GM12872 (cell line): Measurements from ENCODE around the gene ICE2.

Experiments
- TF ChIP-seq, protein P1 (sequence below): IDR thresholded peaks from 3 replicates; pipeline ENCODE4 v1.5.1; 2011; ENCODE audit warnings: low read depth, mild to moderate bottlenecking, low read length, moderate library complexity; ENCODE audit not compliant: insufficient read depth

ICE2 gene

DNA sequence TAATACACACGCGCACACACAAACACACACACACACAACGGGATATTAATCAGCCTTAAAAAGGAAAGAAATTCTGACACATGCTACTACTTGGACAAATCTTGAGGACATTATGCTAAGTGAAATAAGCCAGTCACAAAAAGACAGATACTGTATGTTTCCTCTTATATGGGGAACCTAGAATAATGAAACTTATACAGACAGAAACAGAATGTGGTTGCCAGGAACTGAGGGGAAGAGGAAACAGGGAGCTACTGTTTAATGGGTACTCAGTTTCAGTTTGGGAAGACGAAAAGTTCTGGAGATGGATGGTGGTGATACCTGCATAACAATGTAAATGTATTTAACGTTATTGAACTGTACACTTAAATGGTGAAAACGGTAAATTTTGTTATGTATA, 20.2 kb downstream of the ICE2 start:
- TF ChIP-seq, protein P1, sequence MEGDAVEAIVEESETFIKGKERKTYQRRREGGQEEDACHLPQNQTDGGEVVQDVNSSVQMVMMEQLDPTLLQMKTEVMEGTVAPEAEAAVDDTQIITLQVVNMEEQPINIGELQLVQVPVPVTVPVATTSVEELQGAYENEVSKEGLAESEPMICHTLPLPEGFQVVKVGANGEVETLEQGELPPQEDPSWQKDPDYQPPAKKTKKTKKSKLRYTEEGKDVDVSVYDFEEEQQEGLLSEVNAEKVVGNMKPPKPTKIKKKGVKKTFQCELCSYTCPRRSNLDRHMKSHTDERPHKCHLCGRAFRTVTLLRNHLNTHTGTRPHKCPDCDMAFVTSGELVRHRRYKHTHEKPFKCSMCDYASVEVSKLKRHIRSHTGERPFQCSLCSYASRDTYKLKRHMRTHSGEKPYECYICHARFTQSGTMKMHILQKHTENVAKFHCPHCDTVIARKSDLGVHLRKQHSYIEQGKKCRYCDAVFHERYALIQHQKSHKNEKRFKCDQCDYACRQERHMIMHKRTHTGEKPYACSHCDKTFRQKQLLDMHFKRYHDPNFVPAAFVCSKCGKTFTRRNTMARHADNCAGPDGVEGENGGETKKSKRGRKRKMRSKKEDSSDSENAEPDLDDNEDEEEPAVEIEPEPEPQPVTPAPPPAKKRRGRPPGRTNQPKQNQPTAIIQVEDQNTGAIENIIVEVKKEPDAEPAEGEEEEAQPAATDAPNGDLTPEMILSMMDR: no peak

DNA sequence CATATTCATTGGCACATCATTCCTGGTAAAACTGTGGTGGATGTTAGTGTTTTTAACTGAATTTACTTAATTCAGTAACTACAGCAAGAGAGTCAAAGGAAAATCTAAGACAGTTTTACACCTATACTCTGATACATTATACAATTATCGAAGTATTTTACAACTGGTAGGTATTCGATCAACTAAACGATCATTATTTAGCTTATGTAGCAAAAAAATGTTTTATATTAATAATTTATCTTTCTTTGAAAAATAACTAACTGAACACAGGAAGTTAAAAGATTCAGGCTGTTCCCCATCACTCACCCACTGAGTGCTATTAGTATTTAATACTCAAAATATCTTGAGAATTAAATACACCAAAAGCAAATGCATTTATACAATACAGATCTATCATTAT, 21.0 kb downstream of the ICE2 start:
- TF ChIP-seq, protein P1: no peak

DNA sequence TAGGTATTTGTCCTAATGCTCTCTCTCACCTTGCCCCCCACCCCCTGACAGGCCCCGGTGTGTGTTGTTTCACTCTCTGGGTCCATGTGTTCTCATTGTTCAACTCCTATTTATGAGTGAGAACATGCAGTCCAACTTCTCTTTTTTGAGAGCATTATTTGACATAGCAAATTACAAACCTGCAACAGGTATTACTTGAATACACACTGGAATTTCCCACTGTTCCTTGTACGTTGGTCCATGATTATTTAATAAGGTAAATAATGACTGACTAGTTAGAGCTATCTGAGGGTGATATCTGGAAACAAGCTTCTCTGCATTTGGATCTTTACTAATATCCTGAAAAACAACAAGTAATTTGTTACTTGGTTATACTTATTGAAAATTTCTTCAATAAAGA, 24.1 kb downstream of the ICE2 start:
- TF ChIP-seq, protein P1: no peak

DNA sequence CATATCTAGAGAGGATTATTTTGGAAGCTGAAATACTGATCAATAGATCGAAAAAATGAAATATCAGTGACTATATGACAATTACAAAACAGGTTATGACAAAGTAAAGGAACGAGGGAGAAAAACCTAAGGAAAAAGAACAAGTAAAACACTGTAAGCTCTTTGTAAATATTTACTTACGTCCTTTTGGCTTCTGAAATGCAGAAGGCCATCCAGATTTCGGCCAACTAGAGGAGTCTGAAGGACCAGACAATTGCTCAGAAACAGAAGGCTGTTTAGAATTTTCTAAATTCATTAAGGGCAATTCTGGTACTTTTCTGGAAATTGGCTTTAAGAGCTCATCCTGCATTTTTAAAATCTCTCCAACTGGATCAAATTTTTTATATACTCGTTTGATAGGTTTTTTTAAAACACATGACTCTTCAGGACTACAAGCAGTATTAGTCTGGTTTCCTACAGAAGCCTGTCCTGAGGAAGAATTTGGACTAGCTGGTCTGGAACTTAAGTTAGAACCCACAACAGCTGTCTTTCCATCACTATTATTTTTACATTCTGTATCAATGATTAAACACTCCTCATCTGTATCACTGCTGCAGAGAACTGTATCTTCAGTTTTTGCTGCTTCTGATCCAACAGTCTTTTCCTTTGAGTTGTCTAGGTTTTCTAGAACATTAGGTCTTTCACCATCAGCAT, 30.1 kb downstream of the ICE2 start:
- TF ChIP-seq, protein P1: no peak

DNA sequence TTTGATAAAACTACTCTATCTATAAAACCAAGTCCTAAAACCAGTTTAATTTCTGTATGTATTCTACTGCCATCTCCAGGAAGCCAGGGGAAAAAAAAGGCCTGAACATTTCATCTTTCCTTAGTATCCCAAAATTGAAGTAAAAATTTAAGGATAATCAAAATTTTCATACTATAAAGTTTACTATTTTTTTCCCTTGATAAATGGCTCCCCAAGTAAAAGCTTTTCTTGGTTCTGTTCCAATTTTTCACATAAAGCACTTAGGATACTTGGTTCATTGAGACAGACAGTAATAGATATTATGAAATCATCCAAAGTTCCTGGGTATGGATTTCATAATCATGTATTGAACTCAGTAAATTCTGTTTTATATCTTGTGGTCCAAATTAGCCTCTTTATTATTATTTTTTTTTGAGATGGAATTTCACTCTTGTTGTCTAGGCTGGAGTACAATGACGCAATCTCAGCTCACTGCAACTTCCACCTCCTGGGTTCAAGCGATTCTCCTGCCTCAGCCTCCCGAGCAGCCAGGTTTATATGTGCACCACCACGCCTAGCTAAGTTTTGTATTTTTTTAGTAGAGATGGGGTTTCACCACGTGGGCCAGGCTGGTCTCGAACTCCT, 34.5 kb downstream of the ICE2 start:
- TF ChIP-seq, protein P1: no peak

DNA sequence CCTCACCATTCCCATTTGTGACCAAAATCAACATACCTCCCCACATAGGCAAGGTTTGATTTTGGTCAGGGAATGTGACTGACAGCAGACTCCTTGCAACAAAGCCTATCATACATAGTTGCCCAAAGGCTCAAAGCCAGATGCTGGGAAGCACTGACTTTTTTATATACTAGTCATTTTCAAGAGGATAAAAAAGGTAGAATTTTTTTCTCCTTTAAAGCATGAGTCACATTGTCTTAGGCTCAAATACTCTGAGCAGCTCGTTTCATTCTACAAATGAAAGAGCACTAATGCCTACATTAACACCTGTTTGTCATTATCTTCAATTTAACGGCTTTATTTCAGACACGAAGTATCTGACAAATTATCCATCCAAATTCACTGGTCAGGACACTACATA, 36.2 kb downstream of the ICE2 start:
- TF ChIP-seq, protein P1: no peak

DNA sequence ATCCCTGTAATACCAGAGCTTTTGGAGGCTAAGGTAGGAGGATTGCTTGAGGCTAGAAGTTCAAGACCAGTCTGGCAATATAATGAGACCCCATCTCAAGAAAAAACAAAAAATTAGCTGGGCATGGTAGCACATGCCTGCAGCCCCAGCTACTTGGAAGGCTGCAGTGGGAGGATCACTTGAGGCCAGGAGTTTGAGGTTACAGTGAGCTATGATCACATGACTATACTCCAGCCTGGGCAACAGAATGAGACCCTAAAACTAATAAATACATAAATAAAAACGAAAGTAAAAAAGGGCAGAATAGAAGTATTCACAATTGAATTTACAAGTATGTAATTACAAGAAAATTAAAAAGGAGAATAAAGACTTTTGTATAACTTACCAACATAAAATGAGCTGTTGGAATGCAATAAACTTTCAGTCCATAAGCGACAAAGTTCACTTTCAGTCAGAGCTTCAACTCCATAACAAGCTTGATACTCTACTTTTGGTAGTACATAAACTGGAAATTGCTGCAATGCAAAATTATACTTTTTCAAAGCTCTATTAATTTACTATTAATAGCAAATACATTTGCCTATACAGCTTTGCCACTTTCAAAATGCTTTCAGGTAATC, 36.8 kb downstream of the ICE2 start:
- TF ChIP-seq, protein P1: no peak
